Measurements from ENCODE around the gene PAK4.

GRCh38 chr19:39130337-39131254 lies 5.0 kb downstream of the PAK4 start:
- TF ChIP-seq, protein P1, sequence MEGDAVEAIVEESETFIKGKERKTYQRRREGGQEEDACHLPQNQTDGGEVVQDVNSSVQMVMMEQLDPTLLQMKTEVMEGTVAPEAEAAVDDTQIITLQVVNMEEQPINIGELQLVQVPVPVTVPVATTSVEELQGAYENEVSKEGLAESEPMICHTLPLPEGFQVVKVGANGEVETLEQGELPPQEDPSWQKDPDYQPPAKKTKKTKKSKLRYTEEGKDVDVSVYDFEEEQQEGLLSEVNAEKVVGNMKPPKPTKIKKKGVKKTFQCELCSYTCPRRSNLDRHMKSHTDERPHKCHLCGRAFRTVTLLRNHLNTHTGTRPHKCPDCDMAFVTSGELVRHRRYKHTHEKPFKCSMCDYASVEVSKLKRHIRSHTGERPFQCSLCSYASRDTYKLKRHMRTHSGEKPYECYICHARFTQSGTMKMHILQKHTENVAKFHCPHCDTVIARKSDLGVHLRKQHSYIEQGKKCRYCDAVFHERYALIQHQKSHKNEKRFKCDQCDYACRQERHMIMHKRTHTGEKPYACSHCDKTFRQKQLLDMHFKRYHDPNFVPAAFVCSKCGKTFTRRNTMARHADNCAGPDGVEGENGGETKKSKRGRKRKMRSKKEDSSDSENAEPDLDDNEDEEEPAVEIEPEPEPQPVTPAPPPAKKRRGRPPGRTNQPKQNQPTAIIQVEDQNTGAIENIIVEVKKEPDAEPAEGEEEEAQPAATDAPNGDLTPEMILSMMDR (IDR thresholded peaks at IDR 0.05): no peak
- TF ChIP-seq POLR2A (IDR thresholded peaks at IDR 0.05): no peak
